HG03342 (cell line): Measurements from ENCODE around the gene POR.

ENCODE experiments used
- ATAC-seq: cut with Tn5 transposase; IDR thresholded peaks from one replicate; pipeline ENCODE4 v1.9.1; 2021; ENCODE audit warnings: mild to moderate bottlenecking, moderate library complexity; ENCODE audit not compliant: unreplicated experiment

The POR gene

GRCh38 chr7:75971309-75971960 lies 56.5 kb downstream of the POR start:
- ATAC-seq: no peak

- ATAC-seq: no peak
These were observed 57.2 kb downstream of the POR start for GRCh38 chr7:75971961-75972763.

GRCh38 chr7:75977743-75978142 lies 62.8 kb downstream of the POR start:
- no peak for ATAC-seq

GRCh38 chr7:75979759-75980429 lies 64.9 kb downstream of the POR start:
- ATAC-seq: no peak

GRCh38 chr7:75980430-75981202 lies 65.7 kb downstream of the POR start:
- no peak for ATAC-seq

- no peak for ATAC-seq
These were observed 66.2 kb downstream of the POR start for GRCh38 chr7:75981203-75981452.

- ATAC-seq: no peak
These were observed 66.7 kb downstream of the POR start for GRCh38 chr7:75981453-75982305.

GRCh38 chr7:75982306-75983064 lies 67.5 kb downstream of the POR start:
- no peak for ATAC-seq

GRCh38 chr7:75983471-75984129 lies 68.6 kb downstream of the POR start:
- no peak for ATAC-seq

GRCh38 chr7:75984130-75985008 lies 69.4 kb downstream of the POR start:
- ATAC-seq: no peak

- no peak for ATAC-seq
These were observed 70.1 kb downstream of the POR start for GRCh38 chr7:75985009-75985517.

GRCh38 chr7:75985518-75986146 lies 70.7 kb downstream of the POR start:
- no peak for ATAC-seq

GRCh38 chr7:75986147-75986781 lies 71.3 kb downstream of the POR start:
- ATAC-seq: no peak

- ATAC-seq: no peak
These were observed 72.3 kb downstream of the POR start for GRCh38 chr7:75987026-75987804.

GRCh38 chr7:75987805-75988567 lies 73.0 kb downstream of the POR start:
- ATAC-seq: no peak
